ENCODE measurements around the gene DNAL4.

GRCh38 chr22:38760477-38761201 is 33.3 kb downstream of the DNAL4 start:
- TF ChIP-seq EZH2 (IDR thresholded peaks at IDR 0.05; ENCODE audit: borderline replicate concordance, low read depth, low read length, severe bottlenecking) (no peak), CTCF (IDR thresholded peaks at IDR 0.05; ENCODE audit: borderline replicate concordance, extremely low read depth, low read length, poor library complexity, severe bottlenecking) (no peak)
